SH-SY5Y (cell line): Measurements from ENCODE around the gene LRRC7.

ENCODE experiments used
- GATA2 ChIP-seq: IDR thresholded peaks from 2 replicates; pipeline ENCODE4 v1.6.1; 2011; ENCODE audit warnings: mild to moderate bottlenecking, low read depth, low read length
- GATA3 ChIP-seq: IDR thresholded peaks from 2 replicates; pipeline ENCODE4 v1.6.1; 2011; ENCODE audit warnings: low read depth, mild to moderate bottlenecking, low read length, moderate library complexity

Gene LRRC7

DNA sequence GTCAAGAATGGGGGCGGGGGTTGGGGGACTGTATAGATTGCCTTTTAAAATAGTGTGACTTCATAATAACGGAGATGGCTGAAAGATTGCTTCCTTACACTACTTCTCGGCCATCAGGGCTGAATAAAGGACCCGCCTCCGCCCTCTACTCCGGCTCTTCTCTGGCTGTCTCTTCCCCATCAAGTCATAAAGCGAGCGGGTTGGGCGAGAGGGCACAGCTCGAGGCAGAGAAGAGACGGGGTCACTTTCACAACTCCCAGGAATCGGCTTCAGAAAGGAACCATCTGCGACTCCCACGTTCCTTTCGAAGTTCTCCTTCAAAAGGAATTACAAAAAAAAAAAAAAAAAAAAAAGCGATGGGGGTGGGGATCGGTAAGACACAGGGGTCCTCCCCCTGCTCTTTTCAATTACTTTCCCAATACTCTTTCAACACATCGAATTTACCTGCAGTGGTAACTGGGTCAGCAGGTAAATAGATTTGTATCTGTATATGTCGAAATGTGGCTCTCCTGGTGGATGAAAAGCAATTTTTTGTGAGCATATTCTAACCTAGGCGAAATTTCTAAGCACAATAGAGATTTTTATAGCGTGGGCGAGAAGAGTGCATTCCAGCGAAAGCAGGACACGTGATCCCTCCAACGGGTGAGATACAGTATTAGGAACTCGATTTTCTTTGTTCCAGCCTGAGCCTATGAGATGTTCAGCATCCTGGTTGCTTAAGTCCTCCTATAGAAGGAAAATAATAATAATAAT is 2.0 kb downstream of the LRRC7 start:
- TF ChIP-seq GATA3 = no peak
- no peak for TF ChIP-seq GATA2

GRCh38 chr1:69570356-69570755 is 2.6 kb downstream of the LRRC7 start:
- TF ChIP-seq GATA2 (no peak), GATA3 (no peak)

DNA sequence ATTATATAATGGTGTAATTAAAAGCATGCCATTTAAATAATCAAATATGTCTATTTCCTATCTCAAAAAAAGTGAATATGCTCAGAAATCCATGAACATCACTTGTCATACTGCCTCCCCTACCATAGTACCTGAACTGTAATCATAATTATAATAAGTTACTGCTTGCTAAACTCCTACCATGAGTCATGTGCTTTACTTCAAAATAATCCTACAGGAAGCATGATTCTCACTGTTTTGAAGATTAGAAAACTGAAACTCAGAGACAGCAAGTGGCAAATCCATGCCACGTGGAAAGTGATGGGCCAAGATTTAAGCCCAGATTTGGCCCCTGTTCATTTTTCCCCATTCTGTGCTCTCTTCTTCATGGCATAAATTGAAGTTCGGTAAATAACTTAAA is 5.2 kb downstream of the LRRC7 start:
- TF ChIP-seq GATA2 (no peak), GATA3 (no peak)

DNA sequence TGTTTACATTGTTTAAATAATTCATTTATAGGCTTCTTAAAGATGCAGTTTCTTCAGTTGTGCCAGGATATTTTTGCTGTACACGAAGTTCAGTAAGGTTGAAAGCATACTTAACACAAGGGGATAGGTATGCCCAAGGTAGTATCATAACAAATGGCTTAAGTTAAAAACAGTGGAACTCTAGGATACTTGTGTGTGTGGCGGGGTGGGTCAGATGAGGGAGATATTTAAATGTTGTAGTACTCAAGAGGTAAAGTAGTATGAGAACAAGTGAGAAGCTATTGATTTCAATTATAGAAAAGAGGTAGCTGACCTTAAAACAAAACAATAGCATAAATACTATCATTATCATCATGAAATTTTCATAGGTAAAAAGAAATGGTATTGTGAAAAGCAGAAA is 6.2 kb downstream of the LRRC7 start:
- TF ChIP-seq GATA3 (no peak), GATA2 (no peak)

DNA sequence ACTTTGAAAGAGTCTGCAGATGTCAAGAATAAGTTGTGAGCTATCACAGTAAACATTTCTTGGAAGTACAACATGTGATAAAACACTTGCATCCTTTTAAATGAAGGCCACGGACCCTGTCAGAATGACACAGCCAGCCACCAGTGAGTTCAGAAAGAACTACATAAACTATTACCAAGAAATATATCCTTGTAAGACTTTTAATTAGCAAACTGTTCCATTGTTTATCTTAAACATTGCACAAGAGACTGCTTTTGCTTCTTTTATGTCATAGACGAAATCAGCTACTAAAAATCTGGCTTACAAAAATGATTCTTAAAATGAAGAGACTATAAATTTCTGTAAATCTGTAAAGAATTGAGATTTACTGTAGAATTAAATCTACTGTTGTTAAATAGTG is 17.9 kb downstream of the LRRC7 start:
- TF ChIP-seq GATA3 (no peak), GATA2 (no peak)

GRCh38 chr1:69587391-69587790 is 19.7 kb downstream of the LRRC7 start:
- TF ChIP-seq GATA2 (no peak), GATA3 (no peak)

GRCh38 chr1:69589799-69590198 is 22.1 kb downstream of the LRRC7 start:
- TF ChIP-seq GATA3 (no peak), GATA2 (no peak)

DNA sequence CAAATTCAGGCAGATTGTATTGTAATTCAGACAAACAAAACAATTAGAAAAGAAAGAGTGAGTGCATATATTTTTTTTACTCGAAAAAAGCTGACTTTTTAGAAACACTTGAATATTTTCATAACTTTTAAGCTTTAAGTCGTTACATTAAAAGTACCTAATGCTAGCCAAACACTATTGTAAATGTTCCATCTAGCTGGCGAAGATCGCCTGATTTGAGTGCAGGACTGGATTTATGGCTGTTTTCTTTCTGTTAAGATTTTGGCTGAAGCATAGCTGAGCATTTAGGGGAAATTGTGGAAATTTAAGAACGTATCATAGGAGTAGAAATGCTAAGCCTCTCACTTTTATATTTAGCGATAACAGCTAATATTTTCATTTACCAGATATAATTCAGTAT is 24.6 kb downstream of the LRRC7 start:
- TF ChIP-seq GATA3 (no peak), GATA2 (no peak)

DNA sequence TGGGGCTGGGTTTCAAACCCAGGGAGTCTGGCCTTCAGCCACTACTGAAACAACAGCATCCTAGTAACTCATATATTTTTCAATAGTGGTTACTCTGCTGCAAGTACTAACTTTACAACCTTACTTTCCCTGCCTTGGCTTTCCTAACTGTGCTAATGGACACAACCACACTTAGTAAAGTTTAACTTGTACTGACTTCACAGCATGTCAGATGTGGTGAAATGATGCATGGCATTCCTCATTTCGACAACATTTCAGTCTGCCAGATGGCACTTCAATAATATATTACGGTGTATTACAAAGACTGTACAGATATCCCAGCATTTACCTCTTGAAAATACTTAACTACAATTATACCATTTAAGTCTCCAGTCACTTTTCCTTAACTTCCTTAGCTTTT is 27.8 kb downstream of the LRRC7 start:
- no peak for TF ChIP-seq GATA3
- no peak for TF ChIP-seq GATA2

- no peak for TF ChIP-seq GATA2
Measured at GRCh38 chr1:69611316-69611715, 43.6 kb downstream of the LRRC7 start.

- TF ChIP-seq GATA2 (no peak), GATA3 (no peak)
Measured at GRCh38 chr1:69613414-69613813, 45.7 kb downstream of the LRRC7 start.

- TF ChIP-seq GATA2 (no peak), GATA3 (no peak)
Measured at GRCh38 chr1:69638673-69639072, 71.0 kb downstream of the LRRC7 start.

GRCh38 chr1:69639159-69639558 is 71.4 kb downstream of the LRRC7 start:
- TF ChIP-seq GATA2 (no peak), GATA3 (no peak)

- TF ChIP-seq GATA2 = no peak
- TF ChIP-seq GATA3 = no peak
Measured at GRCh38 chr1:69643266-69643665, 75.5 kb downstream of the LRRC7 start.

DNA sequence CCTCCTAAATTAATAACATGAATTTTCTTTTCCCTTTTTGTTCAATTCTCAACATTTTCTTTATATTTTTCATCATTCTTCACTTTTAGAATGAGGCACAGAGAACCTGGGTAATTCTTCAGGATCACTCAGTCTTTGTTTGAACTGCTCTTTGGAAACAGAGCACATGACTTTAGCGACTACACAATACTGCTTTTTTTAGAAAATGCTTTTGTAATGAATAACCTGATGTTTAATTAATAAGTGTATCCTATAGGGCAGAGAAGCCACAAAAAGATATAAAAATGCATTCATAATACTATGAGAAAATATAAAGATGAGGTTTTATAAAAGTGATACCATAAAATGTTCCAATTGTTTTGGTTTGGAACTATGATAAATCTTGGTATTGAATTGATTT is 77.8 kb downstream of the LRRC7 start:
- TF ChIP-seq GATA3 (no peak), GATA2 (no peak)

- TF ChIP-seq GATA2 (no peak), GATA3 (no peak)
Measured at GRCh38 chr1:69648486-69648885, 80.8 kb downstream of the LRRC7 start.
